ENCODE measurements around the gene COPB2.

GRCh38 chr3:139364549-139364948 is 24.9 kb downstream of the COPB2 start:
- no peak for TF ChIP-seq CTCF (IDR thresholded peaks at IDR 0.05)
- TF ChIP-seq EZH2 (IDR thresholded peaks at IDR 0.05; ENCODE audit: borderline replicate concordance, insufficient read depth, low read depth, low read length, poor library complexity, severe bottlenecking): no peak

Data from B cell (primary cell).